Ascending aorta (tissue), 2 donors: Measurements from ENCODE around the gene TMC1. TPM values are rescaled to one million over a fixed set of nuclear protein-coding genes. Genes with fewer than 3 reads are reported as not detected.
"Not testable (repeated sequence)": the region's sequence is repeated elsewhere in the genome, so short reads cannot be mapped to it uniquely, and the experiment has no call there.

ENCODE experiments used
- DNase-seq, 2 donors: peaks; one replicate each; pipeline ENCODE4 v3.0.0-alpha.2; 2019; ENCODE audit warnings: low spot score in 2 of 2
- H3K27ac ChIP-seq, 2 donors: fragments of 200-600 bp; sonication (generic); one replicate each; pipeline ENCODE4 v1.5.1; 2016 to 2017; ENCODE audit warnings: mild to moderate bottlenecking in 1 of 2
- H3K27me3 ChIP-seq: fragments of 200-600 bp; sonication (generic); one replicate; pipeline ENCODE4 v1.5.1; 2017
- H3K36me3 ChIP-seq, 2 donors: fragments of 200-600 bp; sonication (generic); one replicate each; pipeline ENCODE4 v1.5.1; 2016
- H3K4me1 ChIP-seq, 2 donors: fragments of 200-600 bp; sonication (generic); one replicate each; pipeline ENCODE4 v1.5.1; 2016 to 2017; ENCODE audit warnings: mild to moderate bottlenecking in 1 of 2
- H3K4me3 ChIP-seq, 2 donors: fragments of 200-600 bp; sonication (generic); one replicate each; pipeline ENCODE4 v1.5.1; 2016 to 2017; ENCODE audit warnings: mild to moderate bottlenecking in 1 of 2
- H3K9me3 ChIP-seq, 2 donors: fragments of 200-600 bp; sonication (generic); one replicate each; pipeline ENCODE4 v1.5.1; 2016
- intact Hi-C: fragments of 100-400 bp; cut with DNase I; formaldehyde crosslinking; loops from one replicate; pipeline ENCODE4 v1.15.1; 2023
- total RNA-seq: library from RNA; depleted of rRNA; stranded (reverse); fragments of >200 nt; gene quantifications from one replicate; pipeline ENCODE4 v1.1.0, GENCODE V29; 2016
- TF ChIP-seq, protein P1 (sequence below), 3 experiments: fragments of 200-600 bp in 2 of 3; fragments of 450-650 bp in 1 of 3; sonication (generic) in 2 of 3; IDR thresholded peaks; one replicate each; pipeline ENCODE4 v1.5.1; 2016 to 2019; ENCODE audit warnings: antibody characterized with exemption in 3 of 3, mild to moderate bottlenecking in 1 of 3, moderate library complexity in 1 of 3

The TMC1 gene
- total RNA-seq, 1 donor from 2014 or later: not detected

DNA sequence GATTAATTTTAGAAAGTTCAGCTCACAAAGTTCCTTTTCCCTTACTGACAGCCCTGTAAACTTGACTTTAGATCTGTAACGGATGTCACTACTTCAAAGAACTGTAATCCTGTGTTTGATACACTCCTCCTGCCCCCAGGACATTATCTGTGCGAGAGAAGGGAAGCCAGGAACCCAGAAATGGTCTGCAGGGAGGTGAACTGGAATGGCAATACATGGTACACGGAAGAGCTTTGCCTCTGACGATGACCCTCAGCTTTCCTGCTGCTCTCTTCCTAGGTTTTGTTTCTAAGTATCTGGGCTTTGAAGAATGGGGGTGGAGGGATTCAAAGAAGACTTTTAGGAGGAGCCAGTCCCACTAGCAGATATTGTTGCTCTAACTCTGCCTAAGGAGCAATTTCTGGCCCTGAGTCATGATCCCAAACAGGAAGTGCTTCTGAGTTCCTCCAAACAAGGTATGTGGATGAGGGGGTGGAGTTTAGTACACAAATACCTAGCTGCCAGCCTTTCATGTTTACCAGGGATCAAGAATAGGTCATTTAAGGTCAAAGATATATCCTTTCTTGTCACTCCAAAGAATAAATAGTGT, 43.4 kb upstream of the TMC1 start:
- H3K4me3 ChIP-seq: no peak overlapping the region

GRCh38 chr9:72478966-72479365, 42.4 kb upstream of the TMC1 start:
- no peaks in the 10 kb centered on the region for H3K36me3 ChIP-seq
- intact Hi-C loops: no loop called here
- no peak overlapping the region for H3K27ac ChIP-seq
- H3K4me1 ChIP-seq: peaks cover 0 to 8% of the 10 kb centered on the region in 2 donors
- TF ChIP-seq, protein P1, sequence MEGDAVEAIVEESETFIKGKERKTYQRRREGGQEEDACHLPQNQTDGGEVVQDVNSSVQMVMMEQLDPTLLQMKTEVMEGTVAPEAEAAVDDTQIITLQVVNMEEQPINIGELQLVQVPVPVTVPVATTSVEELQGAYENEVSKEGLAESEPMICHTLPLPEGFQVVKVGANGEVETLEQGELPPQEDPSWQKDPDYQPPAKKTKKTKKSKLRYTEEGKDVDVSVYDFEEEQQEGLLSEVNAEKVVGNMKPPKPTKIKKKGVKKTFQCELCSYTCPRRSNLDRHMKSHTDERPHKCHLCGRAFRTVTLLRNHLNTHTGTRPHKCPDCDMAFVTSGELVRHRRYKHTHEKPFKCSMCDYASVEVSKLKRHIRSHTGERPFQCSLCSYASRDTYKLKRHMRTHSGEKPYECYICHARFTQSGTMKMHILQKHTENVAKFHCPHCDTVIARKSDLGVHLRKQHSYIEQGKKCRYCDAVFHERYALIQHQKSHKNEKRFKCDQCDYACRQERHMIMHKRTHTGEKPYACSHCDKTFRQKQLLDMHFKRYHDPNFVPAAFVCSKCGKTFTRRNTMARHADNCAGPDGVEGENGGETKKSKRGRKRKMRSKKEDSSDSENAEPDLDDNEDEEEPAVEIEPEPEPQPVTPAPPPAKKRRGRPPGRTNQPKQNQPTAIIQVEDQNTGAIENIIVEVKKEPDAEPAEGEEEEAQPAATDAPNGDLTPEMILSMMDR (IDR thresholded peaks at IDR 0.05): no peak
- H3K4me3 ChIP-seq: no peak overlapping the region
- no peak for DNase-seq
- no peaks in the 10 kb centered on the region for H3K9me3 ChIP-seq
- no peaks in the 10 kb centered on the region for H3K27me3 ChIP-seq

More for the DNA sequence above, 43.4 kb upstream of the TMC1 start:
- intact Hi-C loops: no loop called here
- H3K27ac ChIP-seq: no peak overlapping the region
- no peak for DNase-seq
- no peaks in the 10 kb centered on the region for H3K9me3 ChIP-seq
- TF ChIP-seq, protein P1 (IDR thresholded peaks at IDR 0.05): no peak
- H3K36me3 ChIP-seq: no peaks in the 10 kb centered on the region
- no peaks in the 10 kb centered on the region for H3K27me3 ChIP-seq
- H3K4me1 ChIP-seq: peaks cover 0 to 8% of the 10 kb centered on the region in 2 donors

GRCh38 chr9:72480261-72480660, 41.1 kb upstream of the TMC1 start:
- H3K4me3 ChIP-seq, H3K4me1 ChIP-seq, H3K27ac ChIP-seq, H3K27me3 ChIP-seq, intact Hi-C loops, H3K36me3 ChIP-seq, H3K9me3 ChIP-seq, DNase-seq: not testable (repeated sequence)

- H3K27ac ChIP-seq: no peak overlapping the region
- intact Hi-C loops: no loop called here
- no peaks in the 10 kb centered on the region for H3K36me3 ChIP-seq
- peaks cover 0 to 8% of the 10 kb centered on the region in 2 donors for H3K4me1 ChIP-seq
- no peak overlapping the region for H3K4me3 ChIP-seq
- no peaks in the 10 kb centered on the region for H3K27me3 ChIP-seq
- H3K9me3 ChIP-seq: no peaks in the 10 kb centered on the region
- no peak for DNase-seq
- TF ChIP-seq, protein P1 (IDR thresholded peaks at IDR 0.05): no peak
Measured at GRCh38 chr9:72480921-72481320, 40.5 kb upstream of the TMC1 start.

- H3K4me1 ChIP-seq: no peaks in the 10 kb centered on the region
- intact Hi-C loops: no loop called here
- H3K4me3 ChIP-seq: no peak overlapping the region
- H3K9me3 ChIP-seq: no peaks in the 10 kb centered on the region
- TF ChIP-seq, protein P1 (IDR thresholded peaks at IDR 0.05): no peak
- H3K27me3 ChIP-seq: no peaks in the 10 kb centered on the region
- no peak overlapping the region for H3K27ac ChIP-seq
- DNase-seq: no peak
- no peaks in the 10 kb centered on the region for H3K36me3 ChIP-seq
Measured at GRCh38 chr9:72485821-72486593, 35.4 kb upstream of the TMC1 start.

DNA sequence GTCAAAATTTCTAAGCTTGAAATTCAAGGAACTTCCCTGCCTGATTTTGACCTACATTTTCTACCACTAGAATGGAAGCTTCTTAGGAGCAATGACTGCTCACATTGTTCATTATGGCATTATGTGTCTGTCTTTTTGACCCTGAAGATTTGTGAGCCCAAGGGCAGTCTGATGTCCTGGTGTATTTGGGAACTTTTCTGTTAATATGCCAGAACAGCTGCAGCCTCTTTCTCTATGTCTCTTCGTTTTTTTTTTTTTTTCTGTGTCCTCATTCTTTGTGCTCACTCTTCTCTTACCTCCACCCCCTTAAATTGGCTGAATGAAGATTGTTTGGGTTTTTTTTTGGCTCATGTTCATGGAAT, 34.8 kb upstream of the TMC1 start:
- Histone ChIP-seq H3K36me3 (no peaks in the 10 kb centered on the region), H3K27ac (no peak overlapping the region), H3K9me3 (no peaks in the 10 kb centered on the region), H3K4me1 (no peaks in the 10 kb centered on the region), H3K27me3 (no peaks in the 10 kb centered on the region), H3K4me3 (no peak overlapping the region)
- intact Hi-C loops: no loop called here
- DNase-seq: no peak
- TF ChIP-seq, protein P1 (IDR thresholded peaks at IDR 0.05): no peak

DNA sequence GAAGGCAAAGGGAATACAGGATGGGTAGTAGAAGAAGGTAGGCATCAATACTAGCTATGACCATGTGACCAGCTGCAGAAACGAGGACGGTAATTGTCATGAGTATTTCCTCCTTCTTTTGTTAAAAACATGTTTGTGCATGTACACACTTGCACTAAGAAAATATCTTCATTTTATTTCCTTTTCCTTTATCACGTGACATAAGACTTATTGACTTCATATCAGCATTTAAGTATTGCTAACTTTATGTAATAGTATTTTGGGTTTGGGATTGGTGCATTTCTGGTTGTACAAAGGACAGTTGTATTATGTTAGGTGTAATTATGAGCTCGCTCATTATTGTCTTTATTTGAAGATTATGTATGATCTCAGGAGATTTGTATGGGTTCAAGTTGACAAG, 33.7 kb upstream of the TMC1 start:
- H3K4me1 ChIP-seq, H3K36me3 ChIP-seq, H3K9me3 ChIP-seq, intact Hi-C loops, H3K4me3 ChIP-seq, DNase-seq, H3K27ac ChIP-seq, H3K27me3 ChIP-seq: not testable (repeated sequence)
